Neural cell (in vitro differentiated cells): ENCODE measurements around the gene NDUFV2.

Source experiments
- CTCF ChIP-seq: fragments of 450-650 bp; IDR thresholded peaks from 2 replicates; pipeline ENCODE4 v1.5.1; 2014; ENCODE audit warnings: antibody characterized with exemption, mild to moderate bottlenecking, moderate library complexity; ENCODE audit not compliant: poor library complexity, severe bottlenecking
- EP300 ChIP-seq: fragments of 450-650 bp; conservative IDR thresholded peaks from 2 replicates; pipeline ENCODE4 v1.6.1; 2014; ENCODE audit warnings: antibody characterized with exemption, mild to moderate bottlenecking, moderate library complexity; ENCODE audit not compliant: poor library complexity, severe bottlenecking
- EZH2 ChIP-seq: fragments of 200-600, 300-800 bp; shearing (Covaris generic), sonication (generic); IDR thresholded peaks from 2 replicates; pipeline ENCODE4 v1.6.1; 2014; ENCODE audit warnings: antibody characterized with exemption, low read length, borderline replicate concordance, mild to moderate bottlenecking; ENCODE audit not compliant: insufficient read depth, poor library complexity, severe bottlenecking
- POLR2AphosphoS5 ChIP-seq: IDR thresholded peaks from 2 replicates; pipeline ENCODE4 v1.6.1; 2012
- REST ChIP-seq: IDR thresholded peaks from 2 replicates; pipeline ENCODE4 v1.6.1; 2012; ENCODE audit warnings: borderline replicate concordance

- TF ChIP-seq CTCF (no peak), EZH2 (no peak), POLR2AphosphoS5 (no peak), REST (no peak), EP300 (no peak)
Observed at GRCh38 chr18:9177466-9177865, 75.0 kb downstream of the NDUFV2 start.
